Measurements from ENCODE around the gene CMAS.

- TF ChIP-seq CTCF (IDR thresholded peaks at IDR 0.05) (no peak), POLR2AphosphoS5 (IDR thresholded peaks at IDR 0.05; ENCODE audit: low read depth, low read length) (no peak), REST (IDR thresholded peaks at IDR 0.05; ENCODE audit: insufficient read depth in 1 of 2, low read depth in 2 of 2, low read length in 1 of 2) (no peak), SIN3A (IDR thresholded peaks at IDR 0.05; ENCODE audit: borderline replicate concordance, insufficient read depth, low read depth, low read length) (no peak), TCF7L2 (IDR thresholded peaks at IDR 0.05; ENCODE audit: low read depth, low read length) (no peak)
Measured at GRCh38 chr12:22101749-22102243, 55.8 kb downstream of the CMAS start.

All from Panc1 (cell line).